ENCODE data around the gene KLK8.

KLK8 gene

GRCh38 chr19:51016798-51017683 is 15.6 kb upstream of the KLK8 start (continued):
- TF ChIP-seq ZNF654 (tag by site-specific recombination; IDR thresholded peaks at IDR 0.05; ENCODE audit: low read depth) = peak; percentile 44
- peak; percentile 54 for TF ChIP-seq ZNF398 (tag by site-specific recombination; IDR thresholded peaks at IDR 0.05)
- TF ChIP-seq ZNF423 (tag by site-specific recombination; IDR thresholded peaks at IDR 0.05) = peak; percentile 91
- TF ChIP-seq PRDM4 (tag by site-specific recombination; IDR thresholded peaks at IDR 0.05) = peak; percentile 62
- no peak; the same call in none of the 2 replicates for TF ChIP-seq ZSCAN18 (tag by site-specific recombination; IDR thresholded peaks at IDR 0.05)
- TF ChIP-seq ZNF596 (tag by site-specific recombination; IDR thresholded peaks at IDR 0.05) = 0 out of 2 replicates have a peak, but pooled peaks have one; percentile 14
- peak; percentile 78; the same call in 1 of the 2 replicates for TF ChIP-seq PRDM1 (tag by site-specific recombination; IDR thresholded peaks at IDR 0.05)
- no peak for TF ChIP-seq ZNF157 (tag by site-specific recombination; IDR thresholded peaks at IDR 0.05)
- TF ChIP-seq ZNF391 (tag by site-specific recombination; IDR thresholded peaks at IDR 0.05; ENCODE audit: borderline replicate concordance, low read depth) = 0 out of 2 replicates have a peak, but pooled peaks have one; percentile 32
- TF ChIP-seq ZNF112 (tag by site-specific recombination; IDR thresholded peaks at IDR 0.05) = peak; percentile 4; the same call in 1 of the 2 replicates
- TF ChIP-seq ZNF660 (tag by site-specific recombination; IDR thresholded peaks at IDR 0.05) = peak; percentile 45; the same call in 1 of the 2 replicates
- TF ChIP-seq ZNF394 (tag by site-specific recombination; IDR thresholded peaks at IDR 0.05; ENCODE audit: borderline replicate concordance) = peak; percentile 12; the same call in 1 of the 2 replicates
- peak; percentile 92 for TF ChIP-seq SP3 (tag by site-specific recombination; IDR thresholded peaks at IDR 0.05)
- TF ChIP-seq OSR2 (tag by site-specific recombination; IDR thresholded peaks at IDR 0.05) = no peak
- TF ChIP-seq ZNF549 (tag by site-specific recombination; IDR thresholded peaks at IDR 0.05) = no peak
- TF ChIP-seq, protein P1, sequence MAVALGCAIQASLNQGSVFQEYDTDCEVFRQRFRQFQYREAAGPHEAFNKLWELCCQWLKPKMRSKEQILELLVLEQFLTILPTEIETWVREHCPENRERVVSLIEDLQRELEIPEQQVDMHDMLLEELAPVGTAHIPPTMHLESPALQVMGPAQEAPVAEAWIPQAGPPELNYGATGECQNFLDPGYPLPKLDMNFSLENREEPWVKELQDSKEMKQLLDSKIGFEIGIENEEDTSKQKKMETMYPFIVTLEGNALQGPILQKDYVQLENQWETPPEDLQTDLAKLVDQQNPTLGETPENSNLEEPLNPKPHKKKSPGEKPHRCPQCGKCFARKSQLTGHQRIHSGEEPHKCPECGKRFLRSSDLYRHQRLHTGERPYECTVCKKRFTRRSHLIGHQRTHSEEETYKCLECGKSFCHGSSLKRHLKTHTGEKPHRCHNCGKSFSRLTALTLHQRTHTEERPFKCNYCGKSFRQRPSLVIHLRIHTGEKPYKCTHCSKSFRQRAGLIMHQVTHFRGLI (tag by site-specific recombination; IDR thresholded peaks at IDR 0.05) = peak; percentile 31; the same call in 1 of the 2 replicates
- no peak for TF ChIP-seq ZNF768 (tag by site-specific recombination; IDR thresholded peaks at IDR 0.05)
- TF ChIP-seq ZNF335 (tag by site-specific recombination; conservative IDR thresholded peaks at IDR 0.05) = peak; percentile 85
- TF ChIP-seq ZBTB20 (tag by site-specific recombination; IDR thresholded peaks at IDR 0.05) = peak; percentile 70
- peak; percentile 85; the same call in 1 of the 2 replicates for TF ChIP-seq ZNF785 (tag by site-specific recombination; IDR thresholded peaks at IDR 0.05)
- peak; percentile 10; the same call in 1 of the 2 replicates for TF ChIP-seq YY2 (tag by site-specific recombination; IDR thresholded peaks at IDR 0.05)
- peak; percentile 80 for TF ChIP-seq KLF1 (tag by site-specific recombination; IDR thresholded peaks at IDR 0.05)
- TF ChIP-seq YY1 (tag by site-specific recombination; IDR thresholded peaks at IDR 0.05) = no peak
- peak; percentile 30; the same call in 1 of the 2 replicates for TF ChIP-seq ZNF580 (tag by site-specific recombination; IDR thresholded peaks at IDR 0.05)
- peak; percentile 37; the same call in 1 of the 2 replicates for TF ChIP-seq KLF9 (tag by site-specific recombination; IDR thresholded peaks at IDR 0.05; ENCODE audit: low read depth)
- no peak; the same call in 1 of the 2 replicates for TF ChIP-seq ZBTB21 (tag by site-specific recombination; IDR thresholded peaks at IDR 0.05)
- TF ChIP-seq, protein P2, sequence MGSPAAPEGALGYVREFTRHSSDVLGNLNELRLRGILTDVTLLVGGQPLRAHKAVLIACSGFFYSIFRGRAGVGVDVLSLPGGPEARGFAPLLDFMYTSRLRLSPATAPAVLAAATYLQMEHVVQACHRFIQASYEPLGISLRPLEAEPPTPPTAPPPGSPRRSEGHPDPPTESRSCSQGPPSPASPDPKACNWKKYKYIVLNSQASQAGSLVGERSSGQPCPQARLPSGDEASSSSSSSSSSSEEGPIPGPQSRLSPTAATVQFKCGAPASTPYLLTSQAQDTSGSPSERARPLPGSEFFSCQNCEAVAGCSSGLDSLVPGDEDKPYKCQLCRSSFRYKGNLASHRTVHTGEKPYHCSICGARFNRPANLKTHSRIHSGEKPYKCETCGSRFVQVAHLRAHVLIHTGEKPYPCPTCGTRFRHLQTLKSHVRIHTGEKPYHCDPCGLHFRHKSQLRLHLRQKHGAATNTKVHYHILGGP (tag by site-specific recombination; IDR thresholded peaks at IDR 0.05) = 0 out of 2 replicates have a peak, but pooled peaks have one; percentile 17
- TF ChIP-seq ZNF76 (tag by site-specific recombination; IDR thresholded peaks at IDR 0.05; ENCODE audit: borderline replicate concordance, low read depth) = peak; percentile 94
- 0 out of 2 replicates have a peak, but pooled peaks have one; percentile 56 for TF ChIP-seq SP7 (tag by site-specific recombination; IDR thresholded peaks at IDR 0.05)
- TF ChIP-seq REPIN1 (tag by site-specific recombination; IDR thresholded peaks at IDR 0.05; ENCODE audit: low read depth) = peak; percentile 71; the same call in 1 of the 2 replicates

Data from HEK293 (cell line).